Central memory CD4-positive, alpha-beta T cell (primary cell): ENCODE results near the gene RTL1.

Experiments used
- DNase-seq: peaks from one replicate; pipeline ENCODE4 v3.0.0; 2022

Gene RTL1

GRCh38 chr14:100881211-100882025 lies 22.1 kb downstream of the RTL1 start:
- no peak for DNase-seq

- no peak for DNase-seq
Observed at GRCh38 chr14:100880271-100881101, 23.0 kb downstream of the RTL1 start.

- DNase-seq = no peak
Observed at GRCh38 chr14:100879782-100880181, 23.7 kb downstream of the RTL1 start.

- no peak for DNase-seq
Observed at GRCh38 chr14:100879194-100879593, 24.3 kb downstream of the RTL1 start.

- no peak for DNase-seq
Observed at GRCh38 chr14:100878271-100879146, 25.0 kb downstream of the RTL1 start.

- no peak for DNase-seq
Observed at GRCh38 chr14:100875861-100876590, 27.5 kb downstream of the RTL1 start.

- no peak for DNase-seq
Observed at GRCh38 chr14:100875126-100875525, 28.4 kb downstream of the RTL1 start.

- no peak for DNase-seq
Observed at GRCh38 chr14:100874411-100875091, 29.0 kb downstream of the RTL1 start.

- DNase-seq = no peak
Observed at GRCh38 chr14:100874051-100874410, 29.5 kb downstream of the RTL1 start.

GRCh38 chr14:100873096-100873482 lies 30.4 kb downstream of the RTL1 start:
- DNase-seq = no peak

- DNase-seq = no peak
Observed at GRCh38 chr14:100872259-100873095, 31.0 kb downstream of the RTL1 start.

GRCh38 chr14:100871234-100872186 lies 32.0 kb downstream of the RTL1 start:
- DNase-seq = no peak

GRCh38 chr14:100868621-100869370 lies 34.7 kb downstream of the RTL1 start:
- no peak for DNase-seq

GRCh38 chr14:100867631-100868315 lies 35.7 kb downstream of the RTL1 start:
- DNase-seq = no peak

- no peak for DNase-seq
Observed at GRCh38 chr14:100866666-100867630, 36.6 kb downstream of the RTL1 start.

- no peak for DNase-seq
Observed at GRCh38 chr14:100865682-100866591, 37.6 kb downstream of the RTL1 start.
